Stimulated activated CD4-positive, alpha-beta T cell treated with anti-CD3 and anti-CD28 coated beads, Interleukin-2, amount 100 ng/mL, for 48 hours (primary cell): ENCODE data around the gene SPATA20.

Source experiments
- DNase-seq, 2 donors: peaks; one replicate each; pipeline ENCODE4 v3.0.0-alpha.2; 2020

SPATA20 gene

GRCh38 chr17:50604513-50604912 lies 57.5 kb downstream of the SPATA20 start:
- DNase-seq = no peak

DNA sequence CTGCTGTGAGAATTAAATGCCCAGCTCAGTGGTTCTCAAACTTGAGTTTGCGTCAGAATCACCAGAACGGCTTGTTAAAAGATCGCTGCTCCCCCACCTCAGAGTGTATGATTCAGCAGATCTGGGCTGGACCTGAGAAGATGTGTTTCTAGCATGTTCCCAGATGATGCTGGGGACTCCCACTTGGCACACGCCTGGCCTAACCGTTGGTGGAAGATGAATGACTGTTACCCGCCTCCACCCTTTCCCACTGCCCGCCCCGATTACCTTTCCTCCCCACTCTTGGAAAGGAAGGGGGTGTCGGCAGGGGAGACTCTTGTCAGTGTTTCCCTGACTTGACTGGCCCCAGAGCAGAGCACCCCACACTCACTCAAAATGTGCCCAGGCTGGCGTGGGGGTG lies 58.5 kb downstream of the SPATA20 start:
- no peak for DNase-seq
